22Rv1 (cell line): ENCODE measurements around the gene P4HA2.

Source experiments
- H3K27ac ChIP-seq: fragments of 450-650 bp; 2 replicates; pipeline ENCODE4 v1.5.1; 2017
- ZFX ChIP-seq: fragments of 450-650 bp; IDR thresholded peaks from 2 replicates; pipeline ENCODE4 v1.6.1; 2017; ENCODE audit warnings: antibody characterized with exemption, borderline replicate concordance
- TF ChIP-seq, protein P1 (sequence below): fragments of 450-650 bp; IDR thresholded peaks from 2 replicates; pipeline ENCODE4 v1.5.1; 2017; ENCODE audit warnings: mild to moderate bottlenecking

The P4HA2 gene

GRCh38 chr5:132258102-132259068, 30.7 kb upstream of the P4HA2 start:
- no peak overlapping the region for H3K27ac ChIP-seq
- TF ChIP-seq, protein P1, sequence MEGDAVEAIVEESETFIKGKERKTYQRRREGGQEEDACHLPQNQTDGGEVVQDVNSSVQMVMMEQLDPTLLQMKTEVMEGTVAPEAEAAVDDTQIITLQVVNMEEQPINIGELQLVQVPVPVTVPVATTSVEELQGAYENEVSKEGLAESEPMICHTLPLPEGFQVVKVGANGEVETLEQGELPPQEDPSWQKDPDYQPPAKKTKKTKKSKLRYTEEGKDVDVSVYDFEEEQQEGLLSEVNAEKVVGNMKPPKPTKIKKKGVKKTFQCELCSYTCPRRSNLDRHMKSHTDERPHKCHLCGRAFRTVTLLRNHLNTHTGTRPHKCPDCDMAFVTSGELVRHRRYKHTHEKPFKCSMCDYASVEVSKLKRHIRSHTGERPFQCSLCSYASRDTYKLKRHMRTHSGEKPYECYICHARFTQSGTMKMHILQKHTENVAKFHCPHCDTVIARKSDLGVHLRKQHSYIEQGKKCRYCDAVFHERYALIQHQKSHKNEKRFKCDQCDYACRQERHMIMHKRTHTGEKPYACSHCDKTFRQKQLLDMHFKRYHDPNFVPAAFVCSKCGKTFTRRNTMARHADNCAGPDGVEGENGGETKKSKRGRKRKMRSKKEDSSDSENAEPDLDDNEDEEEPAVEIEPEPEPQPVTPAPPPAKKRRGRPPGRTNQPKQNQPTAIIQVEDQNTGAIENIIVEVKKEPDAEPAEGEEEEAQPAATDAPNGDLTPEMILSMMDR = no peak
- no peak for TF ChIP-seq ZFX

DNA sequence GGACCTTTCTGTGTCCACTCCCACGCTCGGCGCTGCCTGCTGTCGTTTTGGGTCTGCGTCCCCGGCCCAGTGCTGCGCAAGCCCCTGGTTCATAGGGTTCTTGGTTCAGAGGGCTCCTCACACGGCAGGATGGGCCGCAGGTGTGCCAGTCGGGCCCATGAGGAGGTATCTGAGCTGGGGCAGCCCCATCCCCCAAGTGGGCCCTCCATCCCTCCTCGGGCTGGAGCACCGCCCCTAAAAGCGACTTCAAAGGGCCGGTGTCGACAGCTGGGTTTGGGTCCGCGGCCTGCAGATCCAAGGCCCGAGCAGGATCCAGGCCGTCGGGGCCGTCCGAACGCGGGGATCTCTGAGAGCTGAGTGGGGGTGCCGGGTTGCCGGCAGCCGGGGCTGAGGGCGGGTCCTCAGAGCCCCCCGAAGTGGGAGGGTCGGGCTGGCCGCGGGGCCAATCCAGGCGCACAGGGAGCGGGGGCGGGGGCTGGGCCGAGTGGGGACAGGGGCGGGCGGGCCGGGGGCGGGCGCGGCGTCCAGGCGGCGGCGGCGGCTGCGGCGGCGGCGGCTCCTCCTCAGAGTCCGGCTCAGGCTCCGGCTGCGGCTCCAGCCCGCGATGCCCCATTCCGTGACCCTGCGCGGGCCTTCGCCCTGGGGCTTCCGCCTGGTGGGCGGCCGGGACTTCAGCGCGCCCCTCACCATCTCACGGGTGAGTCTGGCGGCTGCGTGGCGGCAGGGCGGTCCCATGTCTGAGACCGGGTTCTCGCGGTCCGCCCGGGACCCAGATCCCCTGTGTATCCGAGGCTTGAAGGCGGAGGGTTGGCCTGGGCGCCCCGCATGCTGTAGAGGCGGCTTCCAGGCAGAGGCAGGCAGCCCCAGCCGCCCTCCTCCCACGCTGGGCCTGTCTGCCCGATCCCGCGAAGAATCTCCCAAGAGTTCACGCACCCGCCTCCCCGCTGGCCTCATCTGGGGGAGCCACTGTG, 29.8 kb upstream of the P4HA2 start, which contains the start of gene PDLIM4:
Gene PDLIM4 (plus strand): TSS at position 566 of the 971 bp plus-strand sequence. CDS start 39 bp downstream, at position 605.
- TF ChIP-seq, protein P1 = no peak
- no peak for TF ChIP-seq ZFX
- no peak within 1 kb of the TSS for H3K27ac ChIP-seq

DNA sequence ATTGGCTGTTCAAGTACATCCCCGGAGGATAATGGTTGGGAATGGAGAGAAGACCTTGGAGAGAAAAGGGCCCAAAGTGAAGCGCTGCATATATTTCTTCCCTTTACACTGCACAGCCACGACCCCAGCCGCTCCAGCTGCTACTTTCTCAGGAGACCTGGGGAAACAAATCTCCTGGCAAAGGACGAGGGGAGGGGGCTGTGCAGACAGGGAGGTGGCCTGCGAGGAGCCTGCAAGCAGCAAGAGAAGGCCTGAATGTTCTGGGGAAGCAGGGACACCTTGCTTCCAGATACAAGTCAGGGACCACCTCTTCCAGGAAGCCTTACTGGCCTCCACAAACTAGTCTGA, 29.1 kb upstream of the P4HA2 start:
- H3K27ac ChIP-seq = no peak overlapping the region
- TF ChIP-seq, protein P1 = no peak
- TF ChIP-seq ZFX = no peak

DNA sequence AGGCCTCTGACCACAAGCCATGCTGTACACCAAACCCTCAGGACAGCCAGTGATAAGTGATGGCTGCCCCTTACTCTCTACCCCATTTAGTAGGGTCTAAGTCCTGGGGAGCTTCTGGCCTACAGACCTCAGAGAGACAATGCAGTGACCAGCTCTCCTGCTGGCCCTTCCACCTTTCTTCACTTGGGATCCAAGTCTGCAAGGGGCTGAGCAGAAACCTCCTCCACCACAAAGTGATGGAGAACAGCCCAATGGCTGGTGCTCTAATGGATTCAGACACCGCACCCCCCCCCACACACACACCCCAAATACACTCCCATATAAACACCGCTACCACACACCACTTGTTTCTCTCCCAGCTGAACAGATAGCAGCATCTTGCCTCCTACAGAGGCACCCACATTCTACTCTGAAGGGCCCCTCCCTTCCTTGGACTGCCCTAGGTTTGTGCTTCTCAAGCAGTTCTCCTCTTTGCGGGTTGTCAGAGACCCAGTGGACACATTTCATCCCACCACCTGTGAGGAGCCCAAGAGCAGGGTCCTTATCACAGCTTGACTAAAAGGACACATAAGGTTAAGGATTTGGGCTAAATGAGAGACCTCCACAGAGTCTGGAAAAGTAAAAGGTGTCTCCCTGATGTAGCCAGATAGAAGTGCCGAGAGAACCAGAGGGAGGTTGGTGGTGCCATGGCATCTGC, 28.6 kb upstream of the P4HA2 start:
- TF ChIP-seq ZFX = no peak
- TF ChIP-seq, protein P1 = no peak
- H3K27ac ChIP-seq = no peak overlapping the region

- H3K27ac ChIP-seq = no peak overlapping the region
Measured at GRCh38 chr5:132254321-132254977, 26.8 kb upstream of the P4HA2 start.

More at GRCh38 chr5:132254321-132254977, 26.8 kb upstream of the P4HA2 start:
- TF ChIP-seq, protein P1 = no peak
- TF ChIP-seq ZFX = no peak
